Caco-2 (cell line): ENCODE measurements around the gene PTAR1. TPM values are rescaled to one million over a fixed set of nuclear protein-coding genes. Genes with fewer than 3 reads are reported as not detected.

Experiments
- BruUV-seq: library from RNA; stranded (reverse); fragments of 400-500 nt; replicated peaks from 2 replicates; lab custom pipeline; 2021; lab: Mats Ljungman, UMichigan
- CTCF ChIA-PET: fragments of 300-600 bp; sonication (Branson Sonifier 250); formaldehyde crosslinking; loops from one replicate; lab custom pipeline; 2022; ENCODE audit warnings: antibody characterized with exemption; lab: Charles Lee
- POLR2A ChIA-PET: fragments of 300-600 bp; sonication (Branson Sonifier 250); formaldehyde crosslinking; loops from one replicate; lab custom pipeline; 2022; ENCODE audit warnings: antibody characterized with exemption; lab: Charles Lee
- DNase-seq, 2 experiments: peaks; one replicate each; pipeline versions ENCODE4 v3.0.0 to v3.0.0-alpha.2; 2020 to 2022
- H3K27me3 ChIP-seq: replicated peaks from 2 replicates; pipeline ENCODE4 v1.6.0; 2011; ENCODE audit warnings: low read length; ENCODE audit not compliant: control insufficient read depth, insufficient read depth
- H3K36me3 ChIP-seq: 2 replicates; pipeline ENCODE4 v1.5.1; 2011; ENCODE audit warnings: low read length; ENCODE audit not compliant: control insufficient read depth, insufficient read depth
- H3K4me1 ChIP-seq: fragments of 250-450 bp; sonication (Bioruptor Pico); 2 replicates; pipeline ENCODE4 v1.5.1; 2020; ENCODE audit warnings: mild to moderate bottlenecking
- H3K4me3 ChIP-seq: 2 replicates; pipeline ENCODE4 v1.5.1; 2011; ENCODE audit warnings: low read depth, mild to moderate bottlenecking, control low read depth, low read length
- H3K9me3 ChIP-seq: fragments of 250-450 bp; sonication (Bioruptor Pico); 2 replicates; pipeline ENCODE4 v1.5.1; 2020; ENCODE audit warnings: mild to moderate bottlenecking, moderate library complexity
- H3K27ac Mint-ChIP-seq: one replicate; pipeline ENCODE4 v1.8.0; 2022; ENCODE audit warnings: mixed read lengths; ENCODE audit not compliant: unreplicated experiment
- H3K27me3 Mint-ChIP-seq: one replicate; pipeline ENCODE4 v1.8.0; 2022; ENCODE audit warnings: mixed read lengths; ENCODE audit not compliant: insufficient read depth, unreplicated experiment
- H3K36me3 Mint-ChIP-seq: one replicate; pipeline ENCODE4 v1.8.0; 2022; ENCODE audit warnings: mild to moderate bottlenecking, mixed read lengths; ENCODE audit not compliant: insufficient read depth, unreplicated experiment
- H3K4me1 Mint-ChIP-seq: one replicate; pipeline ENCODE4 v1.8.0; 2022; ENCODE audit warnings: low read depth, mixed read lengths; ENCODE audit not compliant: unreplicated experiment
- H3K4me3 Mint-ChIP-seq: one replicate; pipeline ENCODE4 v1.8.0; 2022; ENCODE audit warnings: mild to moderate bottlenecking, moderate library complexity, mixed read lengths; ENCODE audit not compliant: unreplicated experiment
- H3K9me3 Mint-ChIP-seq: one replicate; pipeline ENCODE4 v1.8.0; 2022; ENCODE audit warnings: mixed read lengths; ENCODE audit not compliant: unreplicated experiment
- intact Hi-C: fragments of 100-400 bp; cut with micrococcal nuclease; formaldehyde crosslinking; loops from one replicate; pipeline ENCODE4 v1.10.0; 2022; ENCODE audit not compliant: unreplicated experiment
- total RNA-seq: library from RNA; stranded (reverse); gene quantifications from 2 replicates; pipeline ENCODE4 v1.2.3, GENCODE V29; 2022
- TF ChIP-seq, protein P1 (sequence below), 2 experiments: fragments of 200-600 bp in 1 of 2; IDR thresholded peaks; 1 replicate in 1 of 2; 2 replicates in 1 of 2; pipeline versions ENCODE4 v1.5.1 to v1.8.0; 2011 to 2022; ENCODE audit warnings: antibody characterized with exemption in 1 of 2, control low read depth in 1 of 2, inconsistent platforms in 1 of 2, low read depth in 1 of 2, low read length in 1 of 2, mild to moderate bottlenecking in 1 of 2, moderate library complexity in 1 of 2; ENCODE audit not compliant: insufficient read depth in 1 of 2, severe bottlenecking in 1 of 2, unreplicated experiment in 1 of 2

PTAR1 gene
- total RNA-seq, 1 experiment from 2014 or later, result 16.5 TPM

DNA sequence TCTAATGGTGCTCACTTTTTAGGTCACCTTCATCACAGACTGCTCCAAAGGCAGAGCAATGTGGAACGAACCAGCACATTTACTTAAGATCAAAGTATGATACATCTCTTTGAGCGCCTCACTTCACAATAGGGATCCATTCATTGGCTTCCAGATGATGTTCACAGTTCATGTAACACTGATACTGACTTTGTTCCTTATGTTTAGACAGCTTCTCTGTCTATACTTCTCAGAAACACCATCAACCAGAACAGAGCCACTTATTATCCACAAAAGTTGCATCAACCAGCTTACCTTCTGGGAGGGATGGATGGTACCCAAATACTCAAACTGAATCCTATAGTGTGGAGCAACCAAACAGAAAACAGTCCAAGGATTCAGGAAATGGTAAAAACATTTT, 4.6 kb downstream of the PTAR1 start:
- intact Hi-C loops, result no loop called here
- H3K36me3 Mint-ChIP-seq, result no peaks in the 10 kb centered on the region
- Histone ChIP-seq H3K27me3 (no peaks in the 10 kb centered on the region), H3K9me3 (no peaks in the 10 kb centered on the region), H3K36me3 (no peaks in the 10 kb centered on the region), H3K4me3 (no peak overlapping the region), H3K4me1 (no peaks in the 10 kb centered on the region)
- peaks cover 7% of the 10 kb centered on the region for H3K4me1 Mint-ChIP-seq
- no peaks in the 10 kb centered on the region for H3K27me3 Mint-ChIP-seq
- no TSS peak for BruUV-seq
- TF ChIP-seq, protein P1, sequence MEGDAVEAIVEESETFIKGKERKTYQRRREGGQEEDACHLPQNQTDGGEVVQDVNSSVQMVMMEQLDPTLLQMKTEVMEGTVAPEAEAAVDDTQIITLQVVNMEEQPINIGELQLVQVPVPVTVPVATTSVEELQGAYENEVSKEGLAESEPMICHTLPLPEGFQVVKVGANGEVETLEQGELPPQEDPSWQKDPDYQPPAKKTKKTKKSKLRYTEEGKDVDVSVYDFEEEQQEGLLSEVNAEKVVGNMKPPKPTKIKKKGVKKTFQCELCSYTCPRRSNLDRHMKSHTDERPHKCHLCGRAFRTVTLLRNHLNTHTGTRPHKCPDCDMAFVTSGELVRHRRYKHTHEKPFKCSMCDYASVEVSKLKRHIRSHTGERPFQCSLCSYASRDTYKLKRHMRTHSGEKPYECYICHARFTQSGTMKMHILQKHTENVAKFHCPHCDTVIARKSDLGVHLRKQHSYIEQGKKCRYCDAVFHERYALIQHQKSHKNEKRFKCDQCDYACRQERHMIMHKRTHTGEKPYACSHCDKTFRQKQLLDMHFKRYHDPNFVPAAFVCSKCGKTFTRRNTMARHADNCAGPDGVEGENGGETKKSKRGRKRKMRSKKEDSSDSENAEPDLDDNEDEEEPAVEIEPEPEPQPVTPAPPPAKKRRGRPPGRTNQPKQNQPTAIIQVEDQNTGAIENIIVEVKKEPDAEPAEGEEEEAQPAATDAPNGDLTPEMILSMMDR (IDR thresholded peaks at IDR 0.05; ENCODE audit: insufficient read depth in 1 of 2, low read depth in 1 of 2, low read length in 1 of 2, severe bottlenecking in 1 of 2, unreplicated experiment in 1 of 2), result no peak
- H3K9me3 Mint-ChIP-seq, result no peaks in the 10 kb centered on the region
- no peak overlapping the region for H3K27ac Mint-ChIP-seq
- ChIA-PET POLR2A (no interaction called here), CTCF (no interaction called here)
- no peak overlapping the region for H3K4me3 Mint-ChIP-seq
- no peak for DNase-seq

DNA sequence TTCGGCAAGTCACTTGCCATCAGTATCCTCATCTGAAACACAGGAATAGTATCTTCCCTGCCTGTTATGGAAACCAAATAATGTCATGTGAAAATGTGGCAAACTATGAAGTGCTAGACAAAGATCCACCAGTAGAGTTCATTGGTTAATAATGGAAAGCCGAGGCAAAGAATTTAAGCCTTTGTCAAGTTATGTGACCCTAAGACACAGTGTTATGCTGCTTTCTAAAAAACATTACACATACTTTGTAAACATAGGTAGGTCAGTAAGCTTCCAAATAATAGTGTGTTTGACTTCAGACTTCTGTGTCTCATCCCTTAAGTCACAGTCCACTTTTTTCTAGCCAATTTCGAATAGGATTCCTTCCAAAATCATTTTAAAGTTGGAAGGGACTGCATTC, 6.0 kb downstream of the PTAR1 start:
- H3K4me3 Mint-ChIP-seq, result no peak overlapping the region
- H3K9me3 Mint-ChIP-seq, result no peaks in the 10 kb centered on the region
- H3K27me3 ChIP-seq, result no peaks in the 10 kb centered on the region
- H3K4me1 Mint-ChIP-seq, result peaks cover 7% of the 10 kb centered on the region
- ChIA-PET CTCF (no interaction called here), POLR2A (no interaction called here)
- no peaks in the 10 kb centered on the region for H3K27me3 Mint-ChIP-seq
- H3K4me1 ChIP-seq, result no peaks in the 10 kb centered on the region
- H3K9me3 ChIP-seq, result no peaks in the 10 kb centered on the region
- intact Hi-C loops, result no loop called here
- no peak overlapping the region for H3K27ac Mint-ChIP-seq
- no peak overlapping the region for H3K4me3 ChIP-seq
- no peaks in the 10 kb centered on the region for H3K36me3 ChIP-seq
- no peak for DNase-seq
- no peaks in the 10 kb centered on the region for H3K36me3 Mint-ChIP-seq
- no TSS peak for BruUV-seq
- TF ChIP-seq, protein P1 (IDR thresholded peaks at IDR 0.05; ENCODE audit: insufficient read depth in 1 of 2, low read depth in 1 of 2, low read length in 1 of 2, severe bottlenecking in 1 of 2, unreplicated experiment in 1 of 2), result no peak

DNA sequence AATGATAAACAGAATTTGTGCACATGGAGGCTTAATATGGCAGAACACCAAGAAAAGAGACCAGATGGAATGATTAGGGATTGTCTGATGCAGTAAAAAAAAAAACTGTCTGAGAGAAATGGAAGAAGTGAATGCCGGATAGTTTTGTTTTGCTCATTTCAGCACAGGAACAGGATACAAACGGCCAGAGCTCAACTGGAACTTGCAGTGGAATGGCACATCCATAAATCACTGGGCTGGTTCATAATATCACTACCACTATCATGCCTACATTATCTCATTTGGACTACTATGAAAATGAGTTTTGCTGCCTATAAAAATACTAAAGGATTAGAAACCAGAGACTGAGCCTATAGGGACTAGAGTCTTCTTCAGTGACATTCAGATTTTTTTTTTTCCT, 9.7 kb downstream of the PTAR1 start:
- H3K4me3 ChIP-seq, result no peak overlapping the region
- H3K36me3 Mint-ChIP-seq, result no peaks in the 10 kb centered on the region
- no peaks in the 10 kb centered on the region for H3K36me3 ChIP-seq
- H3K4me1 Mint-ChIP-seq, result peaks cover 5% of the 10 kb centered on the region
- TF ChIP-seq, protein P1 (IDR thresholded peaks at IDR 0.05; ENCODE audit: insufficient read depth in 1 of 2, low read depth in 1 of 2, low read length in 1 of 2, severe bottlenecking in 1 of 2, unreplicated experiment in 1 of 2), result no peak
- H3K27ac Mint-ChIP-seq, result no peak overlapping the region
- ChIA-PET POLR2A (no interaction called here), CTCF (no interaction called here)
- no peak overlapping the region for H3K4me3 Mint-ChIP-seq
- no TSS peak for BruUV-seq
- peaks cover 14% of the 10 kb centered on the region; the same call in 1 of the 2 replicates for H3K4me1 ChIP-seq
- DNase-seq, result no peak
- H3K9me3 Mint-ChIP-seq, result no peaks in the 10 kb centered on the region
- H3K27me3 Mint-ChIP-seq, result no peaks in the 10 kb centered on the region
- no peaks in the 10 kb centered on the region for H3K9me3 ChIP-seq
- H3K27me3 ChIP-seq, result no peaks in the 10 kb centered on the region
- intact Hi-C loops, result no loop called here
